K562 (cell line): ENCODE results near the gene C3orf70. TPM values are rescaled to one million over a fixed set of nuclear protein-coding genes. Genes with fewer than 3 reads are reported as not detected.

ENCODE experiments used
- ATF7 ChIP-seq: fragments of 450-650 bp; IDR thresholded peaks from 2 replicates; pipeline ENCODE4 v1.7.1; 2014; ENCODE audit warnings: mild to moderate bottlenecking, moderate library complexity
- CHD1 ChIP-seq: fragments of 200-600 bp; sonication (generic); IDR thresholded peaks from one replicate; pipeline ENCODE4 v1.6.1; 2012; ENCODE audit warnings: mild to moderate bottlenecking, moderate library complexity, low read length, inconsistent platforms
- E2F3 ChIP-seq: fragments of 250-450 bp; sonication (Bioruptor Pico); IDR thresholded peaks from 2 replicates; pipeline ENCODE4 v1.4.0; 2020; ENCODE audit warnings: mild to moderate bottlenecking
- E2F8 ChIP-seq: fragments of 450-650 bp; IDR thresholded peaks from 2 replicates; pipeline ENCODE4 v1.7.1; 2018; ENCODE audit warnings: mild to moderate bottlenecking, low read depth; ENCODE audit not compliant: partially characterized antibody
- EHMT2 ChIP-seq: fragments of 450-650 bp; IDR thresholded peaks from 2 replicates; pipeline ENCODE4 v1.6.1; 2018; ENCODE audit warnings: antibody characterized with exemption
- ELF2 ChIP-seq: fragments of 250-450 bp; sonication (Bioruptor Pico); IDR thresholded peaks from 2 replicates; pipeline ENCODE4 v1.5.0; 2021; ENCODE audit warnings: mild to moderate bottlenecking
- JUNB ChIP-seq: fragments of 450-650 bp; formaldehyde crosslinking; conservative IDR thresholded peaks from 2 replicates; pipeline ENCODE4 v1.4.0; 2020; ENCODE audit warnings: mild to moderate bottlenecking
- JUND ChIP-seq, 2 experiments: IDR thresholded peaks; 2 replicates in 1 of 2; 3 replicates in 1 of 2; pipeline ENCODE4 v1.6.1; 2011; ENCODE audit warnings: borderline replicate concordance in 2 of 2, low read depth in 2 of 2, low read length in 2 of 2, improper control_type of control experiment in 1 of 2, missing biosample characterization in 1 of 2, missing genetic modification characterization in 1 of 2, missing genetic modification reagents in 1 of 2
- KDM5B ChIP-seq: fragments of 200-600 bp; sonication (generic); IDR thresholded peaks from 2 replicates; pipeline ENCODE4 v1.6.1; 2012; ENCODE audit warnings: low read depth, mild to moderate bottlenecking, moderate library complexity, low read length, control low read depth, inconsistent platforms; ENCODE audit not compliant: insufficient replicate concordance
- MAFF ChIP-seq: IDR thresholded peaks from 2 replicates; pipeline ENCODE4 v1.6.1; 2012; ENCODE audit warnings: low read length, improper control_type of control experiment
- MCM7 ChIP-seq, 2 experiments: fragments of 450-650 bp; IDR thresholded peaks; 2 replicates each; pipeline ENCODE4 v1.6.1; 2016 to 2018
- NRF1 ChIP-seq, 2 experiments: fragments of 450-650 bp; IDR thresholded peaks in 1 of 2; conservative IDR thresholded peaks in 1 of 2; 2 replicates each; pipeline ENCODE4 v1.6.1; 2014; ENCODE audit warnings: mild to moderate bottlenecking in 2 of 2
- PKNOX1 ChIP-seq: fragments of 450-650 bp; IDR thresholded peaks from 2 replicates; pipeline ENCODE4 v1.6.1; 2016
- POLR2B ChIP-seq: fragments of 450-650 bp; IDR thresholded peaks from 2 replicates; pipeline ENCODE4 v1.6.1; 2018; ENCODE audit warnings: low read depth; ENCODE audit not compliant: partially characterized antibody
- SMAD4 ChIP-seq: fragments of 250-450 bp; sonication (Bioruptor Pico); conservative IDR thresholded peaks from 2 replicates; pipeline ENCODE4 v1.8.0; 2021; ENCODE audit warnings: inconsistent platforms, mild to moderate bottlenecking, moderate library complexity
- ZBTB2 ChIP-seq: fragments of 450-650 bp; IDR thresholded peaks from 2 replicates; pipeline ENCODE4 v1.6.1; 2016; ENCODE audit warnings: antibody characterized with exemption
- ZNF586 ChIP-seq: fragments of 450-650 bp; formaldehyde crosslinking; conservative IDR thresholded peaks from 2 replicates; pipeline ENCODE4 v1.4.0; 2020; ENCODE audit warnings: mild to moderate bottlenecking, moderate library complexity
- ZNF766 ChIP-seq: fragments of 200-800 bp; sonication (Bioruptor generic); conservative IDR thresholded peaks from 2 replicates; pipeline ENCODE4 v1.6.1; 2016; ENCODE audit warnings: missing genetic modification characterization, missing compliant biosample characterization
- polyA plus RNA-seq, 8 experiments: library from polyadenylated mRNA; depleted of rRNA in 4 of 8; stranded (reverse) in 5 of 8; unstranded in 3 of 8; fragments of >200 nt; fragmentation: Nextera tagmentation in 2 of 8; fragmentation: Illumina TruSeq in 1 of 8; extraction: Ambion mirVana in 2 of 8; extraction: Trizol in 1 of 8; gene quantifications; 2 replicates each; pipeline versions ENCODE4 v1.2.1 to v1.2.3, GENCODE V29; 2011 to 2014; ENCODE audit warnings: inconsistent platforms in 1 of 8, missing spikeins in 1 of 8
- total RNA-seq, 7 experiments: library from RNA; depleted of rRNA in 6 of 7; stranded (reverse); fragments of >200 nt in 6 of 7; fragmentation: Illumina TruSeq in 2 of 7; extraction: Trizol in 2 of 7; gene quantifications; 2 replicates each; pipeline versions ENCODE4 v1.2.1 to v1.2.3, GENCODE V29; 2011 to 2021; ENCODE audit warnings: low replicate concordance in 1 of 7

Gene C3orf70
- total and polyA plus RNA-seq, 9 of the 15 experiments (the other 6 are each of a cell fraction or from before 2014, with no cell fraction given): 0.01 to 0.04 (median 0.03) TPM; not detected in 6

GRCh38 chr3:185175370-185175987 lies 22.6 kb upstream of the C3orf70 start (continued):
- TF ChIP-seq PKNOX1: peak; percentile 61; the same call in 1 of the 2 replicates
- peak; percentile 50 for TF ChIP-seq ATF7
- 0 out of 2 replicates have a peak, but pooled peaks have one; percentile 64 for TF ChIP-seq ZNF766 (CRISPR knock-in tag)
- TF ChIP-seq SMAD4: peak; percentile 87; the same call in 1 of the 2 replicates
- TF ChIP-seq CHD1: no peak
- no peak for TF ChIP-seq E2F8
- peak; percentile 38 for TF ChIP-seq POLR2B
- peak; percentile 53; the same call in 1 of the 2 replicates for TF ChIP-seq E2F3
- no peak for TF ChIP-seq MAFF
- TF ChIP-seq ZBTB2: 0 out of 2 replicates have a peak, but pooled peaks have one; percentile 45
- TF ChIP-seq MCM7 (IDR thresholded peaks at IDR 0.05): no peak
- TF ChIP-seq KDM5B: peak; percentile 47
- 0 out of 2 replicates have a peak, but pooled peaks have one; percentile 20 for TF ChIP-seq ZNF586
- peak in 1 of 2 experiments; percentile 40; a peak in 3 of 4 replicates for TF ChIP-seq NRF1 (conservative IDR thresholded peaks at IDR 0.05 in 1 of 2, IDR thresholded peaks at IDR 0.05 in 1 of 2)
- peak; percentile 34; the same call in 1 of the 2 replicates for TF ChIP-seq ELF2 (CRISPR knock-in tag)
- peak; percentile 55; the same call in 1 of the 2 replicates for TF ChIP-seq EHMT2
- no peak for TF ChIP-seq JUNB (CRISPR knock-in tag)
- TF ChIP-seq JUND (IDR thresholded peaks at IDR 0.05; ENCODE audit: borderline replicate concordance, low read depth, low read length): no peak
- TF ChIP-seq JUND (tag; IDR thresholded peaks at IDR 0.05; ENCODE audit: borderline replicate concordance, low read depth, low read length): no peak; the same call in 2 of the 3 replicates
